Esophagus muscularis mucosa (tissue), 4 donors: Measurements from ENCODE around the gene MVB12B. TPM values are rescaled to one million over a fixed set of nuclear protein-coding genes. Genes with fewer than 3 reads are reported as not detected.

Experiments
- DNase-seq: peaks from one replicate; pipeline ENCODE4 v3.0.0-alpha.2; 2017; ENCODE audit errors: extremely low spot score
- H3K27ac ChIP-seq, 4 donors: fragments of 200-600 bp; sonication (generic); replicated peaks in 1 of 4; 1 replicate in 3 of 4; 2 replicates in 1 of 4; pipeline ENCODE4 v1.5.1; 2016 to 2019; ENCODE audit warnings: mild to moderate bottlenecking in 1 of 4
- H3K27me3 ChIP-seq, 4 donors: fragments of 200-600 bp; sonication (generic); one replicate each; pipeline versions ENCODE4 v1.5.1 to v1.6.0; 2016 to 2019
- H3K36me3 ChIP-seq, 4 donors: fragments of 200-600 bp; sonication (generic); one replicate each; pipeline ENCODE4 v1.5.1; 2016 to 2019
- H3K4me1 ChIP-seq, 4 donors: fragments of 200-600 bp; sonication (generic); one replicate each; pipeline ENCODE4 v1.5.1; 2016 to 2019
- H3K4me3 ChIP-seq, 4 donors: fragments of 200-600 bp; sonication (generic); 1 replicate in 2 of 4; 2 replicates in 2 of 4; pipeline ENCODE4 v1.5.1; 2016 to 2019; ENCODE audit warnings: mild to moderate bottlenecking in 4 of 4, moderate library complexity in 1 of 4
- H3K9me3 ChIP-seq, 4 donors: fragments of 200-600 bp; sonication (generic); 1 replicate in 3 of 4; 2 replicates in 1 of 4; pipeline ENCODE4 v1.5.1; 2016 to 2019
- EP300 ChIP-seq: sonication (generic); formaldehyde crosslinking; IDR thresholded peaks from one replicate; pipeline ENCODE4 v1.6.1; 2017; ENCODE audit warnings: antibody characterized with exemption
- POLR2A ChIP-seq: fragments of 450-650 bp; IDR thresholded peaks from one replicate; pipeline ENCODE4 v1.6.1; 2017; ENCODE audit warnings: antibody characterized with exemption, moderate library complexity, mild to moderate bottlenecking, low read depth
- POLR2AphosphoS5 ChIP-seq, 2 donors: sonication (generic); formaldehyde crosslinking; IDR thresholded peaks; one replicate each; pipeline ENCODE4 v1.6.1; 2017; ENCODE audit warnings: antibody characterized with exemption in 2 of 2
- WGBS: methylation state at CpG from one replicate; pipeline ENCODE4 v1.1.5; 2018; 5-methylcytosine and 5-hydroxymethylcytosine counted together
- intact Hi-C: fragments of 100-400 bp; cut with DNase I; formaldehyde crosslinking; loops from one replicate; pipeline ENCODE4 v1.15.1; 2023
- total RNA-seq, 4 donors: library from RNA; depleted of rRNA; stranded (reverse); fragments of >200 nt; gene quantifications; one replicate each; pipeline versions ENCODE4 v1.1.0 to v1.2.1, GENCODE V29; 2016
- TF ChIP-seq, protein P1 (sequence below), 3 experiments: fragments of 200-600 bp in 2 of 3; fragments of 450-650 bp in 1 of 3; sonication (generic) in 2 of 3; IDR thresholded peaks; one replicate each; pipeline ENCODE4 v1.5.1; 2017 to 2019; ENCODE audit warnings: antibody characterized with exemption in 3 of 3, mild to moderate bottlenecking in 2 of 3, moderate library complexity in 1 of 3

Gene MVB12B
- total RNA-seq, 4 donors from 2014 or later: 14.1 to 25.0 (median 18.4) TPM

- H3K9me3 ChIP-seq: no peaks in the 10 kb centered on the region
- H3K27me3 ChIP-seq: no peaks in the 10 kb centered on the region
- peaks cover 0 to 1% (median 0%) of the 10 kb centered on the region in 4 donors for H3K4me1 ChIP-seq
- TF ChIP-seq POLR2AphosphoS5 (IDR thresholded peaks at IDR 0.05) (no peak), EP300 (no peak), POLR2A (no peak)
- TF ChIP-seq, protein P1, sequence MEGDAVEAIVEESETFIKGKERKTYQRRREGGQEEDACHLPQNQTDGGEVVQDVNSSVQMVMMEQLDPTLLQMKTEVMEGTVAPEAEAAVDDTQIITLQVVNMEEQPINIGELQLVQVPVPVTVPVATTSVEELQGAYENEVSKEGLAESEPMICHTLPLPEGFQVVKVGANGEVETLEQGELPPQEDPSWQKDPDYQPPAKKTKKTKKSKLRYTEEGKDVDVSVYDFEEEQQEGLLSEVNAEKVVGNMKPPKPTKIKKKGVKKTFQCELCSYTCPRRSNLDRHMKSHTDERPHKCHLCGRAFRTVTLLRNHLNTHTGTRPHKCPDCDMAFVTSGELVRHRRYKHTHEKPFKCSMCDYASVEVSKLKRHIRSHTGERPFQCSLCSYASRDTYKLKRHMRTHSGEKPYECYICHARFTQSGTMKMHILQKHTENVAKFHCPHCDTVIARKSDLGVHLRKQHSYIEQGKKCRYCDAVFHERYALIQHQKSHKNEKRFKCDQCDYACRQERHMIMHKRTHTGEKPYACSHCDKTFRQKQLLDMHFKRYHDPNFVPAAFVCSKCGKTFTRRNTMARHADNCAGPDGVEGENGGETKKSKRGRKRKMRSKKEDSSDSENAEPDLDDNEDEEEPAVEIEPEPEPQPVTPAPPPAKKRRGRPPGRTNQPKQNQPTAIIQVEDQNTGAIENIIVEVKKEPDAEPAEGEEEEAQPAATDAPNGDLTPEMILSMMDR (IDR thresholded peaks at IDR 0.05): peak; percentile 55 to 68 (median 55)
- no peak overlapping the region for H3K4me3 ChIP-seq
- intact Hi-C loops: loop anchor here (5.0 kb wide), 2 partner anchors 95 to 190 kb away; no protein-coding TSS in a partner anchor
- no peak overlapping the region for H3K27ac ChIP-seq
- no peak for DNase-seq
- no peaks in the 10 kb centered on the region for H3K36me3 ChIP-seq
- WGBS: 51% methylated on average over 4 of the region's 4 CpGs
These were observed 24.5 kb upstream of the MVB12B start for GRCh38 chr9:126301985-126302603.

- no peaks in the 10 kb centered on the region for H3K36me3 ChIP-seq
- no peak overlapping the region for H3K4me3 ChIP-seq
- H3K27ac ChIP-seq: no peak overlapping the region
- DNase-seq: no peak
- H3K4me1 ChIP-seq: peaks cover 0 to 8% (median 0%) of the 10 kb centered on the region in 4 donors
- TF ChIP-seq, protein P1 (IDR thresholded peaks at IDR 0.05): no peak
- TF ChIP-seq POLR2AphosphoS5 (IDR thresholded peaks at IDR 0.05): no peak
- TF ChIP-seq EP300: no peak
- no peak for TF ChIP-seq POLR2A
- no peaks in the 10 kb centered on the region for H3K9me3 ChIP-seq
- intact Hi-C loops: loop anchor here (5.0 kb wide), 2 partner anchors 95 to 190 kb away; no protein-coding TSS in a partner anchor
- no peaks in the 10 kb centered on the region for H3K27me3 ChIP-seq
- WGBS: 91% methylated on average over 1 of the region's 1 CpG
These were observed 23.9 kb upstream of the MVB12B start for GRCh38 chr9:126302730-126303129.

DNA sequence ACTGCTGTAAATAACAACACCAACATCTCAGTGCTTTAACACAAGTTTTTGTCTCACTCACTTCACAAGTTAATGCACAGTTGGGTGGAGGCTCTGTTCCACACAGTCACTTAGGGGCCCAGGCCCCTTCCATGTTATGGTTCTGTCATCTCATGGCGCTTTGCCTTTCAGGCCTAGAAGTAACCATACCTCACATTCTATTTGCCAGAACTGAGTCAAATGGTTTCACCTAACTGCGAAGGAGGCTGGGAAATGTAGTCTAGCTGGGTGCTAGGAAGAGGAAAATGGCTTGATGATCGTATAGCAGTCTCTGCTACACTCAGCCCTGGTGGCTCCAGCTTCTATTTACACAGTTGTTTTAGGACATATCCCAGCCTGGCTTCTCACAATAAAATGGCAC is 23.1 kb upstream of the MVB12B start:
- Histone ChIP-seq H3K4me3 (no peak overlapping the region), H3K9me3 (no peaks in the 10 kb centered on the region), H3K36me3 (no peaks in the 10 kb centered on the region), H3K27ac (no peak overlapping the region), H3K4me1 (peaks cover 0 to 8% (median 0%) of the 10 kb centered on the region in 4 donors), H3K27me3 (no peaks in the 10 kb centered on the region)
- intact Hi-C loops: loop anchor here (5.0 kb wide), 2 partner anchors 94 to 189 kb away; no protein-coding TSS in a partner anchor
- DNase-seq: no peak
- 82% methylated on average over 3 of the region's 3 CpGs for WGBS
- no peak for TF ChIP-seq POLR2AphosphoS5 (IDR thresholded peaks at IDR 0.05)
- no peak for TF ChIP-seq EP300
- no peak for TF ChIP-seq POLR2A
- TF ChIP-seq, protein P1 (IDR thresholded peaks at IDR 0.05): no peak

DNA sequence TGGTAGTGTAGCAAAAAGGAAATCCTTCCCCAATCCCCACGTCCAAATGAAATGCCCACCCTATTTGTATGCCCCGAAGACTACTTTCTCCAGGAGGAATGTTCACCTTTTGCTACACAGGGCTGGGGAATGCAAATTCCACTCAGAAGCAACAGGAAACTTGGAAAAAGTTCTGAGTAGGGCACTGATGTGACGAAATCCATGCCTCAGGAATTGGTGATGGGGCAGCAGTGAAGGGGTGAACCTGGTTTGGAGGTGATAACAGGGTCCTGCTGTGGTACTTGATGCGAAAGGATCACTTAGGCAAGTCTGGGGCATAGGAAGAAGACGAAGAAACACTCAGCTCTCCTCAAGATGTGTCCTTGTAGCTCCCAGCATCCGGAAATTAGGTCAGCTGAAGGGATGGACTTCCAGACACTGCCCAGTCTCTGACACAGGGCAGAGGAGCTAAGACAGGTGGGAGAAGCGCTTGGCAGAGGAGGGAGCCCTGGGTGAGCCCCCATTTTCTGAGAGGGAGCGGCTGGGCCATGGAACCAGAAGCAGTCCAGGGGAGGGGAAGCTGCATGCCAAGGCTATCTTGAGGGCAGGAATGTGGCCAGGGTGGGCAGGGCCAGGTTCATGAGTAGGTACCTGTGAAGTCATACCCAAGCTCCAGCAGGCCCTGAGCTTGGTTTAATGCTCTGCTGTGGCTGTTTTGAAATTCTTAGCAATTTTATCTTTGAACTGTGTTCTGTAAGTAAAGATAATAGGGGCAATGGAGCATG is 22.2 kb upstream of the MVB12B start:
- Histone ChIP-seq H3K9me3 (no peaks in the 10 kb centered on the region), H3K4me1 (peaks cover 0 to 8% (median 0%) of the 10 kb centered on the region in 4 donors), H3K36me3 (no peaks in the 10 kb centered on the region), H3K27ac (no peak overlapping the region), H3K4me3 (no peak overlapping the region), H3K27me3 (no peaks in the 10 kb centered on the region)
- DNase-seq: no peak
- TF ChIP-seq, protein P1 (IDR thresholded peaks at IDR 0.05): no peak
- TF ChIP-seq EP300: no peak
- no peak for TF ChIP-seq POLR2A
- no peak for TF ChIP-seq POLR2AphosphoS5 (IDR thresholded peaks at IDR 0.05)
- WGBS: 90% methylated on average over 8 of the region's 8 CpGs
- intact Hi-C loops: loop anchor here (5.0 kb wide), 2 partner anchors 93 to 188 kb away; no protein-coding TSS in a partner anchor
